Left renal pelvis (tissue), 4 donors: Measurements from ENCODE around the gene CDH23. TPM values are rescaled to one million over a fixed set of nuclear protein-coding genes. Genes with fewer than 3 reads are reported as not detected.

Experiments
- DNase-seq, 4 donors: peaks; one replicate each; pipeline ENCODE4 v3.0.0-alpha.2; 2013; ENCODE audit warnings: low read depth in 4 of 4, low spot score in 3 of 4
- polyA plus RNA-seq, 4 donors: library from polyadenylated mRNA; unstranded; fragments of 120-200 nt; gene quantifications; one replicate each; pipeline ENCODE4 v1.2.1, GENCODE V29; 2013; ENCODE audit not compliant: insufficient read length in 4 of 4

The CDH23 gene
- polyA plus RNA-seq, 4 donors, result 1.5 to 28.3 (median 2.7) TPM

GRCh38 chr10:71437537-71438092 is 40.9 kb downstream of the CDH23 start:
- DNase-seq, result no peak

DNA sequence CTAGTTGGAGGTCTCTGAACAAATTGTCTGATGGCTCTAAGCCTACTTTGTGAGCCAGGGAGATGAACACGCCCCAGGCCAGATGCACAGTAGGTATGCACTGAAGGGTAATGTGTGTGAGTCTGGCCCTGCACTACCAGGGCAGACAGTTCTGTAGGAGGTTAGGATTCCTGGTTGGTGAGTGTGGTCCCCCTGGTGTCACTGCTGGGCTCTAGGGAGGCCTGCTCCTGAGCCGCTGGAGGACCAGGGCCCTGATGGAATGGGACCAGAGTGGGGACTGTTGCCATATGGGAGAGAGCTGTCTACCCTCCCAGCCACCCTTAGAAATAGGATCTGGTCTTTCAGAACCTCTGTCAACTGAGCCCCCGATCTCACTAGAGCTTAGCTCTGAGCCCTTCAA is 42.0 kb downstream of the CDH23 start:
- DNase-seq, result no peak

DNA sequence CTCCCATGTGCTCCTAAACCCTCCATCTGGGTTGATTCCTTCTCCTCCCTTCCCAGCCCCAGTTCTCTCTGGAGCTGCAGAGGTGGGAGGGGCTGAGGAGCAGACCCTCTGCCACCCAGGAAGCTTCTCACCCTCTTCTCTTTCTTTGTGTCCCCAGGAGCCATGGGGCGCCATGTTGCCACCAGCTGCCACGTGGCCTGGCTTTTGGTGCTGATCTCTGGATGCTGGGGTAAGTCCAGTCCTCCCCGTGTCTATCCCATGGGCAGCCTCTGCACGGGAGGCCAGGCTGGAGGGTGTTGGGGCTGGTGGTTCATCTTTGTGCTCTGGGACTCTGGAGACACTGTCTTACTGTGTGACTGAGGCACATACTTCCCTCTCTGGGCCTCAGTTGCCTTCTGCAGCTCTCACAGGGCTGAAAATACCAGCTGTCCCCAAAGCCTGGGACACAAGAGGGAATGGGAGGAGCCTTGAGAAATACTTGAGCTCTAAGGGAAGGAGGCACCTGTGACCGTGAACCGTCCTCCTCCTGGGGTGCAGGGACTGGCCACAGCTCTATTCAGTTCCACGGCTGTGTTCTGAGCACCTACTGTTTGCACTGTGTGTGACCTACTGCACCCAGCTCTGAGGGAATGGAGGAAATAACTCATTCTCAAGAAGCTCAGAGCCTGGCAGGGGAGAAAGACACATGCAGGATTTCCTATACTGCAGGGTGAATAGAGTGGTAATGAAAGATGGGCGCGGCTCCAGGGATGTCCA is 43.1 kb downstream of the CDH23 start:
- DNase-seq, result no peak

DNA sequence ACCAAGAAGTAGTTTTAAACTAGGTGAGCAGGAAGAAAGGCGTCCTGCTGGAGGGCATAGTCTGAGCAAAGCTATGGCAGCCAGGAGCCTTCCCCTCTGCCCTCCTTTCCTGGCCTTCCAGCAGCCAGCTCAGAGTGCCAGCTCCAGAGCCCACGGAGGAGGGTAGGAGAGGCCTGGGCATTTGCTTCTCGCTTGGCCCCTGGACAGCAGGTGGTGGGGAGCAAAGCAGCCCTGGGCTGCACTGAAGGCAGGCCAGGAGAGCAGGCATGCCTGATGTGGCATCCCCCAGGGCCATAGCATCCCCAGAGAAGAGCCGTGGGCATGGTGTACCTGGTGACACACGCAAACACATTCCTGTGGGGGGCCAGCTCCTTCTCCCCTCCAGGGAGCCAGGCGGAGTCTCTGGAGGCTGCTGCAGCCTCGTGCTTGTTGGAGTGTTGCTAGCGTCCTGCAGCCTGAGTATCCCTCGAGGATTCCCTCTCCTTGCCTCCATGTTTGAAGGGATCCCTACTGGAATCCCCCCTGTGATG is 43.9 kb downstream of the CDH23 start:
- no peak for DNase-seq

DNA sequence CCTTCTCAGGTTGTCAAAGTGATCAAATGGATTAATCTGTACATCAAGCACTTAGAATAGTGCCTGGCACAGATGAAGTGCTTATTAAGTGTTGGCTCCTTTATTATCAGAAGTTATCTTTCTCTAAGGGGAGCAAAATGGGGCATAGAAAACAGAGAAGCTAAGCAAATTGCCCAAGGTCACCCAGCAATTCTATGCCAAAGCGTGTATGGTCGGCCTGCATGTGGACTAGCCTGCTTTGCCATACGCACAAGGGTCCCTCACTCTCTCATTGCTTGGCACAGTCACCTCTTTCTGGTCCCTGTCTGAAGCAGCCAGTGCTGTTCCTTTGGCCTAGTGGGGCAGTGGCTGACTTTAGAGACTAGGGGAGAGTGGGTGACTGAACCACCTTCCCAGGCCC is 45.3 kb downstream of the CDH23 start:
- DNase-seq, result no peak

- DNase-seq, result no peak
These were observed 46.3 kb downstream of the CDH23 start for GRCh38 chr10:71442859-71443570.

- DNase-seq, result no peak
These were observed 47.0 kb downstream of the CDH23 start for GRCh38 chr10:71443676-71444075.

DNA sequence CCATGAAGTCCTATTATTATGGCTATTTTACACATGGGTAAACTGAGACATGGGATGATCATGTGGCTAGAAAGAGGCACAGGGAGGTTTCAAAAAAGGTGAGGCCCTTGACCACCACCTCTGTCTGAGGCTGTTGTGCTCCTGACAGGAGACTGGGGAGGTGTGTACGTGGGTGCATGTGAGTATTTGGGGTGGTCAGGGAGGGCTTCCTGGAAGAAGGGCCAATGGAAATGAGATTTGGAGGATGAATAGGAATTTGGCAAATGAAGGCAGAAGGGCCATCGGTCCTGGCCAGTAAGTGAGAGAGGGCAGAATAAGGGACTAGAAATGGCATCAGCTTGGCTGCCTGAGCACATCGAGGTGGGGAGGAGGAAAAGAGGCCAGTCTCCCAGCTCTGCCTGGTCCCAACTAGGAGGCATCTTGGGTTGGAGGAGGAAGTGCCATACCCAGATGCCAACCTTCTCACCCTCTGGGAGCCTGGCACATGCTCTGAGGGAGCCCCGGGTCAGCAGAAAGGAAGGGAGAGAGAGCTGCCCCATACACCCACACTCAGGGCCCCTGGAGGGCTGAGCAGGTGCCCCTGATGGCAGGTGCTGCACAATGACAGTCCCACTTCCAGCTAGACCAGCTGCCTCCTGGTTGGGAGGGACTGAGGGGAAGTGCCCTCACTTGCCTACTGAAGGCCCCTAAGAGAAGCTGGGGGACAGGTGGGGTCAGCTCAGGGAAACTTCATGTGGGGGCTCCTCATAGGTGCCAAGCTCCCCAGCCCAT is 47.7 kb downstream of the CDH23 start:
- DNase-seq, result no peak

- DNase-seq, result no peak
These were observed 51.0 kb downstream of the CDH23 start for GRCh38 chr10:71447676-71448075.

GRCh38 chr10:71448146-71448545 is 51.4 kb downstream of the CDH23 start:
- no peak for DNase-seq

- DNase-seq, result no peak
These were observed 52.3 kb downstream of the CDH23 start for GRCh38 chr10:71449026-71449425.

DNA sequence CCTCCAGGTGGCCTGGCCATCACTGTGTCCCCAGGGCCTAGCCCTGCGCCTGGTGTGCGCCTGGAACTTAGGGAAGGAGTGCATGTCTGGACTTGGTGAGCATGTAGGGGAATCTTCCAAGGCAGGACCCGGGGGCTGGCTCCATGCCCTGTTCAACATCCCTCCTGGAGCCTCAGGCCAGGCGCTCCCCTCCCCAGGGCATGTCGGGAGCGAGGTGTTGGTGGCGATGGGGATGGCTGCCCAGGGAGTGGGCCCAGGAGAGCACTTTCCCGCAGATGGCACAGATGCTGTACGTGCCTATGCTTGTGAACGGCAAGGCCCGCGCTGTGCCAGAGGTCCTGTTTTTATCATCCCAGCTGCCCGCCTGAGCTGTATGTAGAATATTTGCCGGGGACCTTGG is 55.0 kb downstream of the CDH23 start:
- DNase-seq, result no peak

DNA sequence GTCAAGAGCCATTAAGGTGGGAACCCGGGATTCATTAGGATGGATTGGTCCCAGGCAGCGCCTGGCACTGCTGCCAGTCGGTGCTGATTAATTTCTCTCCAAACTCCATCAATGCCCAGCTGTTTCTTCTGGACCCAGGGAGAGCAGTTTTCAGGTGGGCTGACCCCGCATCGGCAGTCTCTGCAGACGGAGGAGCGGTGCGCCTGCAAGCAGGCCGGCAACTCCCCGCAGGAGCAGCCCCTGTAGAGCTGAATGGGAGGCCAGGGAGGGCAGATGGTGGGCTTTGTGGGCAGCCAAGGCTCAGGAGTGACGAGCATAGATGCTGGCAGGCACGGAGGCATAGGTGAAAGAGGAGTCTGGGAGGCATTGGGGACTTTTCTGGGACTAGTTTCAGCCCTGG is 56.5 kb downstream of the CDH23 start:
- no peak for DNase-seq

DNA sequence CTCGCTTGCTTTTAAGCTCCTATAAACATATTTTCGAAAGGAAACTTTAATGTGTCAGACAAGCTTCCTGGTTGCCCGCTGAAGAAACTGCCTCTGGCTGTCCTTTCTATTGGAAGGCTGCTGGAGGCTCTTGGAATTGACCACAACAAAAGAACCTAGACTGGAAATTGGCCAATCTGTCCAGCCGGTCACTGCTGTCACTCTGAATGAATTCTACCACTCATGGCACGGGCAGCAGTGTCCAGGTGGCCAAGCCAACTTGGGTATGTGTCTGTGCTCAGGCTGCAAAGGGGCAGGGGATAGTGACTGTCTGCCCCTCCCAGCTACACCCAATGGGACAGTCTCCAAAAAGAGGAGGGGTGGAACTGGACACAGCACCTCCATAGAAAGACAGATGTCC is 57.6 kb downstream of the CDH23 start:
- no peak for DNase-seq

DNA sequence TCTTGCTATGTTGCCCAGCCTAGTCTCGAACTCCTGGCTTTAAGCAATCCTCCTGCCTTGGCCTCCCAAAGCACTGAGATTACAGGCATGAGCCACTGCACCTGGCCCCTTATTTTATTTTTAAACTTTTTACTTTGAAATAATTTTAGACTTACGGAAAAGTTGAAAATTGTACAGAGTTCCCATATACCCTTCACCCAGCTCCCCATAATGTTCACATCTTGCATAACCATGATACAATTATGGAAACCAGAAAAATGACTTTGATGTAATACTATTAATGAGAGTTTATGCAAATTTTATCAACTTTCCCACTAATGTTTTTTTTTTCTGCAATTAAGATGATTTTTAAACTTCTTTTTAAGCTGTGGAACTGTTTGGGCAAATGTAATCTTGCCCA is 58.3 kb downstream of the CDH23 start:
- DNase-seq, result no peak

- DNase-seq, result no peak
These were observed 59.9 kb downstream of the CDH23 start for GRCh38 chr10:71456631-71457030.

- no peak for DNase-seq
These were observed 61.2 kb downstream of the CDH23 start for GRCh38 chr10:71457908-71458307.

GRCh38 chr10:71458387-71458786 is 61.7 kb downstream of the CDH23 start:
- DNase-seq, result no peak

GRCh38 chr10:71459513-71459912 is 62.8 kb downstream of the CDH23 start:
- no peak for DNase-seq

- no peak for DNase-seq
These were observed 63.9 kb downstream of the CDH23 start for GRCh38 chr10:71460615-71461014.

DNA sequence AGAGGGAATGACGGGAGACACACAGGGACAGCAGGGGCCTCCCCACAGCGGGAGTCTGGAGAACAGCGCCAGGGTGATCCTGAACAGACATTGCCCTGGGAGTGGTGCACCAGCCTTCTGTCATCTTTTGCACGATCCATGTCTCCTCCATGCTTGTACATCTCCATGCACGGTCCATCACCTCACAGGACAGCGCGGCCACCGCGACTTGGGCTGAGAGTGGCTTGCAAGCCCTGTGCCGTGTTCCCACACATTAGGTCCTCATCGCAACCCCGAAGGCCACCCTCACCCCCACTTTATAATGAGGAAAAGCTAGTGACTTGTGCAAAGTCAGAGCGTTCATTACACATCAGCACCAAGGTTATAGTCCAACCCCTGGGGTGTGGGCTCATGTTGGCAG is 64.7 kb downstream of the CDH23 start:
- DNase-seq, result no peak
